GM12878 (cell line): ENCODE measurements around the gene GTF3C1.

Source experiments
- BACH1 ChIP-seq: fragments of 450-650 bp; IDR thresholded peaks from 2 replicates; pipeline ENCODE4 v1.6.1; 2017; ENCODE audit warnings: mild to moderate bottlenecking, borderline replicate concordance
- BHLHE40 ChIP-seq, 2 experiments: fragments of 450-650 bp in 1 of 2; IDR thresholded peaks; 2 replicates each; pipeline ENCODE4 v1.6.1; 2011 to 2017; ENCODE audit warnings: low read depth in 2 of 2, borderline replicate concordance in 1 of 2, improper control_type of control experiment in 1 of 2, low read length in 1 of 2, mild to moderate bottlenecking in 1 of 2
- CHD2 ChIP-seq: IDR thresholded peaks from 2 replicates; pipeline ENCODE4 v1.6.1; 2011; ENCODE audit warnings: low read depth, low read length, improper control_type of control experiment, borderline replicate concordance
- CTCF ChIP-seq, 3 experiments: IDR thresholded peaks in 2 of 3; conservative IDR thresholded peaks in 1 of 3; 2 replicates each; pipeline ENCODE4 v1.5.1; 2011; ENCODE audit warnings: low read depth in 3 of 3, low read length in 3 of 3, mild to moderate bottlenecking in 3 of 3, control low read depth in 2 of 3, moderate library complexity in 2 of 3, inconsistent platforms in 1 of 3, mixed read lengths in 1 of 3; ENCODE audit not compliant: control insufficient read depth in 2 of 3, insufficient read depth in 1 of 3; ENCODE audit errors: extremely low read depth in 1 of 3
- POLR2AphosphoS5 ChIP-seq: IDR thresholded peaks from 2 replicates; pipeline ENCODE4 v1.6.1; 2011; ENCODE audit warnings: mild to moderate bottlenecking, low read length, inconsistent platforms
- TAF1 ChIP-seq: IDR thresholded peaks from 2 replicates; pipeline ENCODE4 v1.6.1; 2011; ENCODE audit warnings: mild to moderate bottlenecking, low read depth, low read length, borderline replicate concordance

- TF ChIP-seq BACH1: no peak
- no peak for TF ChIP-seq CTCF (IDR thresholded peaks at IDR 0.05 in 2 of 3, conservative IDR thresholded peaks at IDR 0.05 in 1 of 3; ENCODE audit: control insufficient read depth in 2 of 3, extremely low read depth in 1 of 3, insufficient read depth in 1 of 3, low read depth in 3 of 3, low read length in 3 of 3)
- TF ChIP-seq TAF1: no peak
- no peak for TF ChIP-seq BHLHE40 (IDR thresholded peaks at IDR 0.05; ENCODE audit: borderline replicate concordance in 1 of 2, low read depth in 2 of 2, low read length in 1 of 2)
- TF ChIP-seq POLR2AphosphoS5: no peak
- no peak for TF ChIP-seq CHD2
These were observed 14.5 kb upstream of the GTF3C1 start for GRCh38 chr16:27564224-27564623.
